Panc1 (cell line): Measurements from ENCODE around the gene TPST2. TPM values are rescaled to one million over a fixed set of nuclear protein-coding genes. Genes with fewer than 3 reads are reported as not detected.

Experiments used
- ATAC-seq: fragments of 200-7000 bp; cut with Tn5 transposase; 2 replicates; pipeline ENCODE4 v1.9.1; 2020; ENCODE audit warnings: mild to moderate bottlenecking, moderate library complexity
- BruUV-seq: library from RNA; stranded (reverse); fragments of 400-500 nt; replicated peaks from 2 replicates; lab custom pipeline; 2021; lab: Mats Ljungman, UMichigan
- CTCF ChIA-PET: fragments of 300-600 bp; sonication (Branson Sonifier 250); formaldehyde crosslinking; loops from one replicate; lab custom pipeline; 2022; ENCODE audit warnings: antibody characterized with exemption; lab: Charles Lee
- POLR2A ChIA-PET: fragments of 300-600 bp; sonication (Branson Sonifier 250); formaldehyde crosslinking; loops from one replicate; lab custom pipeline; 2022; ENCODE audit warnings: antibody characterized with exemption; lab: Charles Lee
- DNase-seq: peaks from one replicate; pipeline ENCODE4 v3.0.0-alpha.2; 2010; ENCODE audit warnings: low read depth, low spot score
- H3K27ac ChIP-seq: 2 replicates; pipeline ENCODE4 v1.5.1; 2011; ENCODE audit warnings: mild to moderate bottlenecking, low read length, inconsistent platforms
- H3K27me3 ChIP-seq: fragments of 200-500 bp; sonication (Bioruptor generic); 2 replicates; pipeline ENCODE4 v1.6.0; 2014; ENCODE audit warnings: low read length, inconsistent platforms; ENCODE audit not compliant: control insufficient read depth, insufficient read depth
- H3K36me3 ChIP-seq: fragments of 200-500 bp; sonication (Bioruptor generic); 2 replicates; pipeline ENCODE4 v1.5.1; 2014; ENCODE audit warnings: inconsistent platforms, mild to moderate bottlenecking, low read length, moderate library complexity; ENCODE audit not compliant: control insufficient read depth, insufficient read depth
- H3K4me1 ChIP-seq: 2 replicates; pipeline ENCODE4 v1.5.1; 2011; ENCODE audit warnings: inconsistent platforms, mild to moderate bottlenecking, low read length, moderate library complexity; ENCODE audit not compliant: control insufficient read depth, insufficient read depth
- H3K4me3 ChIP-seq, 2 experiments: 2 replicates each; pipeline ENCODE4 v1.5.1; 2011 to 2012; ENCODE audit warnings: low read depth in 2 of 2, low read length in 2 of 2, mild to moderate bottlenecking in 2 of 2, inconsistent platforms in 1 of 2, moderate library complexity in 1 of 2
- H3K9me3 ChIP-seq: fragments of 200-500 bp; sonication (Bioruptor generic); 2 replicates; pipeline ENCODE4 v1.5.1; 2014; ENCODE audit warnings: low read depth, mild to moderate bottlenecking, inconsistent platforms, low read length, moderate library complexity; ENCODE audit not compliant: control insufficient read depth, insufficient read depth
- CTCF ChIP-seq: fragments of 450-650 bp; IDR thresholded peaks from 2 replicates; pipeline ENCODE4 v1.5.1; 2017; ENCODE audit warnings: mild to moderate bottlenecking
- POLR2AphosphoS5 ChIP-seq: IDR thresholded peaks from 2 replicates; pipeline ENCODE4 v1.6.1; 2012; ENCODE audit warnings: mild to moderate bottlenecking, low read depth, low read length, moderate library complexity
- REST ChIP-seq, 2 experiments: IDR thresholded peaks; 2 replicates each; pipeline ENCODE4 v1.6.1; 2011 to 2012; ENCODE audit warnings: low read depth in 2 of 2, control low read depth in 1 of 2, low read length in 1 of 2, mild to moderate bottlenecking in 1 of 2, moderate library complexity in 1 of 2; ENCODE audit not compliant: insufficient read depth in 1 of 2
- SIN3A ChIP-seq: IDR thresholded peaks from 2 replicates; pipeline ENCODE4 v1.6.1; 2012; ENCODE audit warnings: low read depth, mild to moderate bottlenecking, low read length, moderate library complexity, borderline replicate concordance; ENCODE audit not compliant: insufficient read depth
- TCF7L2 ChIP-seq: IDR thresholded peaks from 2 replicates; pipeline ENCODE4 v1.6.1; 2011; ENCODE audit warnings: mild to moderate bottlenecking, low read depth, low read length, inconsistent platforms
- in situ Hi-C: cut with HindIII; loops from 2 replicates; pipeline ENCODE4 v1.10.0; 2016; ENCODE audit warnings: low sequenced_read_pairs, low pct_unique_long_range_greater_than_20kb
- intact Hi-C: fragments of 100-400 bp; cut with micrococcal nuclease; formaldehyde crosslinking; loops from one replicate; pipeline ENCODE4 v1.10.0; 2022; ENCODE audit not compliant: unreplicated experiment
- total RNA-seq: library from RNA; stranded (reverse); gene quantifications from one replicate; pipeline ENCODE4 v1.2.1, GENCODE V29; 2021; ENCODE audit not compliant: unreplicated experiment

Gene TPST2
- total RNA-seq, 1 experiment from 2014 or later = 7.1 TPM

- H3K9me3 ChIP-seq = no peaks in the 10 kb centered on the region
- DNase-seq (no peak), ATAC-seq (no peak)
- no peak overlapping the region for H3K27ac ChIP-seq
- BruUV-seq = no TSS peak
- ChIA-PET POLR2A (no interaction called here), CTCF (no interaction called here)
- intact Hi-C loops = no loop called here
- H3K4me1 ChIP-seq = no peaks in the 10 kb centered on the region
- TF ChIP-seq SIN3A = no peak
- TF ChIP-seq REST (IDR thresholded peaks at IDR 0.05; ENCODE audit: insufficient read depth in 1 of 2, low read depth in 2 of 2, low read length in 1 of 2) = no peak
- TF ChIP-seq POLR2AphosphoS5 = no peak
- no peak for TF ChIP-seq TCF7L2
- TF ChIP-seq CTCF = no peak
- H3K27me3 ChIP-seq = no peaks in the 10 kb centered on the region
- H3K36me3 ChIP-seq = no peaks in the 10 kb centered on the region
- H3K4me3 ChIP-seq = no peak overlapping the region
- in situ Hi-C loops = no loop called here
Measured at GRCh38 chr22:26548984-26549383, 40.9 kb downstream of the TPST2 start.

GRCh38 chr22:26548303-26548702 lies 41.6 kb downstream of the TPST2 start:
- no peak overlapping the region for H3K27ac ChIP-seq
- ChIA-PET POLR2A (no interaction called here), CTCF (no interaction called here)
- DNase-seq (no peak), ATAC-seq (no peak)
- H3K9me3 ChIP-seq = no peaks in the 10 kb centered on the region
- H3K4me1 ChIP-seq = no peaks in the 10 kb centered on the region
- BruUV-seq = no TSS peak
- H3K27me3 ChIP-seq = no peaks in the 10 kb centered on the region
- no peak for TF ChIP-seq SIN3A
- TF ChIP-seq REST (IDR thresholded peaks at IDR 0.05; ENCODE audit: insufficient read depth in 1 of 2, low read depth in 2 of 2, low read length in 1 of 2) = no peak
- TF ChIP-seq CTCF = no peak
- no peak for TF ChIP-seq POLR2AphosphoS5
- no peak for TF ChIP-seq TCF7L2
- in situ Hi-C loops = no loop called here
- no peaks in the 10 kb centered on the region for H3K36me3 ChIP-seq
- no peak overlapping the region for H3K4me3 ChIP-seq
- intact Hi-C loops = no loop called here
